GM19238 (cell line): ENCODE measurements around the gene RAB17.
"Not testable (repeated sequence)": the region's sequence is repeated elsewhere in the genome, so short reads cannot be mapped to it uniquely, and the experiment has no call there.

ENCODE experiments used
- DNase-seq: peaks from one replicate; pipeline ENCODE4 v3.0.0; 2011; ENCODE audit warnings: low spot score; ENCODE audit not compliant: insufficient read length

Gene RAB17

GRCh38 chr2:237600205-237600846 is 9.8 kb upstream of the RAB17 start:
- DNase-seq, result no peak

DNA sequence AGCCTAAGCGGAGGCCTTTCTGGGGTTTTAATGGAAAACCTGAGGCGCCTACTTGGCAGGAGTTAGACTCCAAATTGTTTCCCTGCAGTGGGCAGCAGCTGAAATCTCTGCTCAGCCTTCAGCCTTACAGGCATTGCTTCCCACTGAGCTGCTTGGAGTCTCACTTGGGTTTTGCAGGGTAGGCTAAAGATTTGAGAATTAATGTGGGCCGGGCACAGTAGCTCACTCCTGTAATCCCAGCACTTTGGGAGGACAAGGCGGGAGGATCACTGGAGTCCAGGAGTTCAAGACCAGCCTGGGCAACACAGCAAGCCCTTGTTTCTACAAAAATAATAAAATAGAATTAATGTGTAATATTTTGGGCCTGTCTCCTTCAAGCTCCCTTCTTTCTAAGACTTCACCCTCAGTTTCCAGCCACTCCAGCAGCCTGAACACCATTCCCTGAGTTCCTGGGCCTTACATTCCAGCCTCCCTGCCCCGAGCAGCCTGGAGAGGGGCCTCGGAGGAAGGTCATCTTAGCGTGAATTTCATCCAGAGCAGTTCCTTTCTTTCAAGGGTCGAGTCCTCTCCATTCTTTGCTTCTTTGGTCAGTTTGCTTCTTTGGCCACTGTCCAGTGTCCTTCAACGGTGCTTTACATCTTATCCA is 9.1 kb upstream of the RAB17 start:
- DNase-seq, result no peak

- no peak for DNase-seq
These were observed 8.1 kb upstream of the RAB17 start for GRCh38 chr2:237598468-237599208.

- no peak for DNase-seq
These were observed 6.9 kb upstream of the RAB17 start for GRCh38 chr2:237597196-237598145.

GRCh38 chr2:237596520-237597195 is 6.1 kb upstream of the RAB17 start:
- DNase-seq, result no peak

GRCh38 chr2:237595829-237596519 is 5.4 kb upstream of the RAB17 start:
- DNase-seq, result not testable (repeated sequence)

DNA sequence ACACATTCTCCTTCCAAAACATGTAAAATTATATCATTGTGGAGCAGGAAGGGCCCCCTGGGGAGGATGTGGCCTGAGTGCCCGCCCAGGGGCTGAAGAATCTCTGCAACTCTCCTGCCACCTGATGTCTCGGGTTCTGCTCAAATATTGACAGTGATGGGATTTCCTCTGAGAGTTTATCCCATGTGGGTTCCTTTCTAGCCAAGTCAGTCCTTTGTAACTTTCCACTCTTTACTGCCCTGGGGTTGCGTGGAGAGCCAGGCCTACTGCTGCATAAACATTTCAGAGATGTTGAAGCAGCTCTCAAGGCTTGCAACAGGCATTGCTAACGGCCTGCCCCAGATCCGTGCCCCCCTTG is 4.0 kb upstream of the RAB17 start:
- DNase-seq, result no peak

DNA sequence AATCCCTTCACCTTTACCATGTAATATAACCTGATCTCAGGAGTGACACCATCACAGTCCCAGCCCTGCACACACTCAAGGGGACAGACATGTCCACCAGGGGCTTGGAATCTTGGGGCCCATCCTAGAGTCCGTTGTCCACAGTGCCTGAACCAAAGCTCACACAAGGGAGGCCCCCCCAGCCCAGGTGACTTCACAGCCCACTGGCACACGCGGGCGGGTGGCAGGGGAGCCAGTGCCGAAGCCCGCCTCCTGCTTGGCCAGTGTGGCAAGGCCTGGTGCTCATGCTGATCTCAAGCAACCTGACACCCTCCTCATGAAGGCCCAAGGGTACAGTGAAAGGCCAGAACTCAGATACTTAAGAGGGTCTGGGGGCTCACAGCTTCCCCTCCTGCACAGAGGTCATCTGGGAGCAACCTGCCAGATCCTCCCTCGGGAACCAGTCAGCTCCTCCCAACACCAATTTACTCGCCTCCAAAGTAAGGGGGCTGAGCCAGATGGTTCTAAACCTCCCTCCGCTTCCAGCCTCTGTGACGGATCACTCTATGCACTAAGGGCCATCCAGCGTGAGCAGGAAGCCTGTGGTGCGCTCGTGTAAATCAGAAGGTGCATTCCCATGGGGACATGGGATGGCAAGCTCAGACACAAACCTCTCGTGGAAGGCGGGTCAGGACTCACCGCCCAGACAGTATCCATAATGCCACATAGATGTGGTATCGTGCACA is 3.2 kb upstream of the RAB17 start:
- no peak for DNase-seq

- no peak for DNase-seq
These were observed 2.5 kb upstream of the RAB17 start for GRCh38 chr2:237593036-237593435.

GRCh38 chr2:237592425-237592980 is 2.0 kb upstream of the RAB17 start:
- no peak for DNase-seq

GRCh38 chr2:237591141-237591881 is 777 bp upstream of the RAB17 start:
- DNase-seq, result no peak

DNA sequence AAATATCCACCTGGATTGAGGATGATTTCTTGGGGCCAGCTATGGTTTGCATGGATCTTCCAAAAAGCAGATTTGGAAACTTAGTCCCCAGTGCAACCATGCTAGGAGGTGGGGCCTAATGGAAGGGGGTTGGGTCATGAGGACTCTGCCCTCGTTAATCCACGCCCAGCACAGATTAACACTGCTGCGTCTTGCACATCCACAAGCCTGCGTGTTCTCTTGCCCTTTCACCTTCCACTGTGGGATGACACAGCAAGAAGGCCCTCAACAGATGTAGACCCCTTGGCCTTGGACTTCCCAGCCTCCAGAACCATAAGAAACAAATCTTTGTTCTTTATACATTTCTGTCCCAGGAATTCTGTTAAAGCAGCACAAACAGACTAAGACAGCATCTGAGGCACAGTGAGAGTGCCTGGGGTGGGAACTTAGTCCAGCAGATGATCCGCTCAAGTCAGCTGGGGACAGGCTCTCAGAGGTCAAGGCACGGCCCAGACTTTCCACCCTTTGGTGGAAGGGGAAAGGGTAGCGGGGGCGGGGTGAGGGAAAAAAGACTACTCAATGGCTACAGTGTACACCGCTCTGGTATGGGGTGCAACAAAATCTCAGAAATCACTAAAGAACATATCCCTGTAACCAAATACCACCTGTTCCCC is 2.4 kb downstream of the RAB17 start:
- DNase-seq, result no peak

- DNase-seq, result no peak
These were observed 4.8 kb downstream of the RAB17 start for GRCh38 chr2:237585590-237586221.

DNA sequence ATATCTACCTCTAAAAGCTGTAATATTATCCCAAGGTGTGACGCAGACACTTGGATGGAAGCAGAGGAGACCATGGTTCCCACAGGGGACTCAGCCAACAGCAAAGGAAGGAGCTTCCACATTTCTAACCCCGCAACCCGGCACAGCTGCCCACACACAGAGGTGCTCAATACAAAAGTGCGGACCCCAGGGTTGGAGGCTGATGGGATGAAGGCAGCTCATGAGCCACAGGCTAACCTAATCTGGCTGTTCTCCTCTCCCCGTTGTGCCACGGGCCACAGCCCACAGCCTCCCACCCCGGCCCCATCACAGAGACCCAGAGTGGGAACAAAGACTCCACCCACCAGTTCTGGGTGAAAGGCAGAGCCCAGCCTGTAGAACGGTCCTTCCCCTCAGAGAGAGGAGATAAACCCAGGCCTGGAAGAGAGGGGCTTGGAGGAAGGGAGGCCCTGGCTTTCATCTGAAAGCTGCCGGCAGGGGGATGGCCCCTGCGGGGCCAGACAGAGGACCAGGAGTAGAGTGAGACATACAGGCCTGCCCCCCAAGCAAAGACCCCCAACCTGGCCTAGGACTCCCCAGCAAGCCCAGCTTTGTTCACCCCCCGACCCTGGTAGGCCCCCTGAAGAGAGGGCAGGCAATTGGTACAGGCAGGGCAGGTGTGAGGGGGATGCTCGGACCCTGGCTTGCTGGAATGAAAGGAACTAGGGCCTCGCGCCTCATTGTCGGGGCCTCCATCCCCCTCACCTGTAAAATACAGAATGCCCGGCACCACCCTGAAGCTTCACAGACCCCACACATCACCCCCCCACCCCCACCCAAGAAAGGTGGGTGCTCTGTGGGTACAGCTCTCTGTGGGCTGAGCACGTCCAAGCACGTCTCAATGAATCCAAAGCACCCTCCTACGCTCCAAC is 6.9 kb downstream of the RAB17 start:
- DNase-seq, result no peak

- DNase-seq, result peak; percentile 27
These were observed 8.5 kb downstream of the RAB17 start for GRCh38 chr2:237581751-237582746.
